OCI-LY7 (cell line): ENCODE data around the gene SLC50A1. TPM values are rescaled to one million over a fixed set of nuclear protein-coding genes. Genes with fewer than 3 reads are reported as not detected.

Experiments used
- BruUV-seq: library from RNA; stranded (reverse); fragments of 400-500 nt; replicated peaks from 2 replicates; lab custom pipeline; 2021; lab: Mats Ljungman, UMichigan
- CTCF ChIA-PET: fragments of 300-600 bp; sonication (Branson Sonifier 250); formaldehyde crosslinking; loops from one replicate; lab custom pipeline; 2022; ENCODE audit warnings: antibody characterized with exemption; ENCODE audit not compliant: unreplicated experiment; lab: Charles Lee
- POLR2A ChIA-PET: fragments of 300-600 bp; sonication (Branson Sonifier 250); formaldehyde crosslinking; loops from one replicate; lab custom pipeline; 2022; ENCODE audit warnings: antibody characterized with exemption; lab: Charles Lee
- DNase-seq: peaks from one replicate; pipeline ENCODE4 v3.0.0-alpha.2; 2015; ENCODE audit warnings: low spot score
- H2AFZ ChIP-seq: fragments of 200-600 bp; sonication (generic), shearing (Covaris generic); 2 replicates; pipeline ENCODE4 v1.6.1; 2014; ENCODE audit warnings: mild to moderate bottlenecking, antibody characterized with exemption, low read length, moderate library complexity
- H3K27ac ChIP-seq: fragments of 200-600 bp; sonication (generic); 2 replicates; pipeline ENCODE4 v1.5.1; 2014; ENCODE audit warnings: mixed run types, low read depth, mild to moderate bottlenecking, moderate library complexity, low read length, inconsistent platforms; ENCODE audit not compliant: poor library complexity, severe bottlenecking
- H3K36me3 ChIP-seq: fragments of 200-600 bp; sonication (generic); 2 replicates; pipeline ENCODE4 v1.6.1; 2014; ENCODE audit warnings: mild to moderate bottlenecking, antibody characterized with exemption, low read length, moderate library complexity, mixed read lengths; ENCODE audit not compliant: insufficient read depth
- H3K4me1 ChIP-seq: fragments of 200-600 bp; sonication (generic); 2 replicates; pipeline ENCODE4 v1.5.1; 2014; ENCODE audit warnings: mild to moderate bottlenecking, low read length; ENCODE audit not compliant: insufficient read depth, poor library complexity, severe bottlenecking
- H3K4me2 ChIP-seq: fragments of 200-600 bp; sonication (generic); 2 replicates; pipeline ENCODE4 v1.6.1; 2014; ENCODE audit warnings: mild to moderate bottlenecking, low read length
- H3K4me3 ChIP-seq: fragments of 200-600 bp; sonication (generic); 2 replicates; pipeline ENCODE4 v1.5.1; 2014; ENCODE audit warnings: mild to moderate bottlenecking, low read depth, low read length; ENCODE audit not compliant: poor library complexity, severe bottlenecking
- H3K79me2 ChIP-seq: fragments of 200-600 bp; sonication (generic); 2 replicates; pipeline ENCODE4 v1.6.1; 2016; ENCODE audit warnings: low read depth, mild to moderate bottlenecking, low read length, moderate library complexity, mixed read lengths; ENCODE audit not compliant: insufficient read depth
- H3K9me2 ChIP-seq: fragments of 200-600 bp; sonication (generic); 2 replicates; pipeline ENCODE4 v1.6.1; 2016; ENCODE audit warnings: mild to moderate bottlenecking, low read length, mixed read lengths; ENCODE audit not compliant: insufficient read depth
- H3K9me3 ChIP-seq: fragments of 200-600 bp; sonication (generic); 2 replicates; pipeline ENCODE4 v1.6.1; 2014; ENCODE audit warnings: mild to moderate bottlenecking, mixed run types, low read length, mixed read lengths
- H4K20me1 ChIP-seq: fragments of 200-600 bp; sonication (generic); 2 replicates; pipeline ENCODE4 v1.6.1; 2014; ENCODE audit warnings: mild to moderate bottlenecking, antibody characterized with exemption, low read length, moderate library complexity, mixed read lengths; ENCODE audit not compliant: insufficient read depth
- CTCF ChIP-seq: fragments of 200-600 bp; sonication (generic); conservative IDR thresholded peaks from 2 replicates; pipeline ENCODE4 v1.5.1; 2014; ENCODE audit warnings: mild to moderate bottlenecking, antibody characterized with exemption, low read length, moderate library complexity, mixed read lengths
- EZH2phosphoT487 ChIP-seq: fragments of 200-600 bp; sonication (generic); IDR thresholded peaks from 2 replicates; pipeline ENCODE4 v1.6.1; 2018; ENCODE audit warnings: low read depth, borderline replicate concordance, mild to moderate bottlenecking, mixed run types, antibody characterized with exemption, low read length, moderate library complexity, mixed read lengths
- intact Hi-C: fragments of 100-400 bp; cut with micrococcal nuclease; formaldehyde crosslinking; loops from one replicate; pipeline ENCODE4 v1.10.0; 2022; ENCODE audit not compliant: unreplicated experiment
- total RNA-seq, 2 experiments: library from RNA; depleted of rRNA in 1 of 2; stranded (reverse); fragments of >200 nt in 1 of 2; shearing (Covaris generic) in 1 of 2; gene quantifications; 2 replicates each; pipeline ENCODE4 v1.2.3, GENCODE V29; 2014 to 2022

The SLC50A1 gene
- total RNA-seq, 2 experiments from 2014 or later = 12.3 to 46.1 TPM

GRCh38 chr1:155175281-155175926, 39.8 kb downstream of the SLC50A1 start:
- Histone ChIP-seq H3K27ac (no peak overlapping the region), H3K9me2 (no peaks in the 10 kb centered on the region), H3K4me1 (peaks cover 35% of the 10 kb centered on the region), H2AFZ (no peak overlapping the region), H4K20me1 (no peaks in the 10 kb centered on the region), H3K9me3 (no peaks in the 10 kb centered on the region), H3K4me3 (no peak overlapping the region), H3K4me2 (no peak overlapping the region), H3K36me3 (peaks cover 1% of the 10 kb centered on the region; the same call in 1 of the 2 replicates), H3K79me2 (peaks cover 14% of the 10 kb centered on the region; the same call in 1 of the 2 replicates)
- POLR2A ChIA-PET = interaction anchor here (0.7 to 2.1 kb wide), 2 partner anchors 19 to 49 kb away, joined by 3 to 7 read pairs; no protein-coding TSS in a partner anchor
- CTCF ChIA-PET = interaction anchor here (0.6 to 1.3 kb wide), 2 partner anchors 10 to 169 kb away, joined by 3 to 5 read pairs; no protein-coding TSS in a partner anchor
- no peak for TF ChIP-seq EZH2phosphoT487
- no peak for TF ChIP-seq CTCF
- intact Hi-C loops = loop anchor here (5.0 kb wide), 1 partner anchor 147 kb away; the partner anchor contains the start of gene RUSC1
- no peak for DNase-seq
- BruUV-seq = no TSS peak

- Histone ChIP-seq H3K4me2 (no peak overlapping the region), H3K4me1 (peaks cover 35% of the 10 kb centered on the region), H3K9me3 (no peaks in the 10 kb centered on the region), H3K4me3 (no peak overlapping the region), H3K36me3 (no peaks in the 10 kb centered on the region), H2AFZ (no peak overlapping the region), H3K27ac (no peak overlapping the region), H3K9me2 (no peaks in the 10 kb centered on the region), H3K79me2 (peaks cover 14% of the 10 kb centered on the region; the same call in 1 of the 2 replicates), H4K20me1 (no peaks in the 10 kb centered on the region)
- intact Hi-C loops = loop anchor here (1.0 to 5.0 kb wide), 3 partner anchors 17 to 146 kb away; partner anchors contain the start of gene RUSC1
- DNase-seq = peak; percentile 44
- TF ChIP-seq EZH2phosphoT487 (no peak), CTCF (no peak; the same call in 1 of the 2 replicates)
- BruUV-seq = no TSS peak
- ChIA-PET POLR2A (interaction anchor here (2.1 kb wide), 1 partner anchor 49 kb away, joined by 7 read pairs; no protein-coding TSS in a partner anchor), CTCF (no interaction called here)
Observed at GRCh38 chr1:155175927-155176371, 40.3 kb downstream of the SLC50A1 start.
